HEK293 (cell line): Measurements from ENCODE around the gene DLL1.

Source experiments
- CTCF ChIA-PET: fragments of 350-600 bp; formaldehyde crosslinking; extraction: SDS; loops from one replicate; lab custom pipeline; 2021; ENCODE audit warnings: antibody characterized with exemption; lab: Yijun Ruan, JAX
- POLR2A ChIA-PET: fragments of 300-600 bp; formaldehyde crosslinking; extraction: SDS; loops from one replicate; lab custom pipeline; 2020; ENCODE audit warnings: antibody characterized with exemption, inconsistent platforms; lab: Yijun Ruan, JAX
- H3K27ac ChIP-seq: fragments of 200-500 bp; sonication (Bioruptor generic); 2 replicates; pipeline ENCODE4 v1.5.1; 2014; ENCODE audit warnings: low read depth, low read length, control low read depth, inconsistent platforms; ENCODE audit errors: extremely low read depth
- H3K36me3 ChIP-seq, 2 experiments: fragments of 200-500 bp in 1 of 2; sonication (Bioruptor generic) in 1 of 2; 1 replicate in 1 of 2; 2 replicates in 1 of 2; pipeline ENCODE4 v1.5.1; 2014 to 2017; ENCODE audit warnings: inconsistent platforms in 2 of 2, low read length in 2 of 2; ENCODE audit not compliant: control insufficient read depth in 2 of 2, insufficient read depth in 1 of 2
- H3K4me1 ChIP-seq: fragments of 200-500 bp; sonication (Bioruptor generic); 2 replicates; pipeline ENCODE4 v1.5.1; 2014; ENCODE audit warnings: mild to moderate bottlenecking, low read length, inconsistent platforms; ENCODE audit not compliant: control insufficient read depth, insufficient read depth
- H3K4me3 ChIP-seq: 2 replicates; pipeline ENCODE4 v1.5.1; 2011; ENCODE audit warnings: low read depth, mild to moderate bottlenecking, control low read depth, low read length, moderate library complexity
- H3K9me3 ChIP-seq: fragments of 200-500 bp; sonication (Bioruptor generic); 2 replicates; pipeline ENCODE4 v1.5.1; 2014; ENCODE audit warnings: low read depth, low read length, inconsistent platforms; ENCODE audit not compliant: control insufficient read depth, insufficient read depth
- CTCF ChIP-seq: fragments of 450-650 bp; formaldehyde crosslinking; IDR thresholded peaks from 2 replicates; pipeline ENCODE4 v1.5.1; 2016; ENCODE audit warnings: missing biosample characterization, missing genetic modification characterization
- SETDB1 ChIP-seq: IDR thresholded peaks from one replicate; pipeline ENCODE4 v1.6.1; 2017; ENCODE audit warnings: mild to moderate bottlenecking, low read length, moderate library complexity, mixed read lengths; ENCODE audit not compliant: insufficient read length
- SP2 ChIP-seq: fragments of 450-650 bp; formaldehyde crosslinking; IDR thresholded peaks from 2 replicates; pipeline ENCODE4 v1.5.1; 2016; ENCODE audit warnings: missing biosample characterization, missing genetic modification characterization
- SP7 ChIP-seq: fragments of 450-650 bp; formaldehyde crosslinking; IDR thresholded peaks from 2 replicates; pipeline ENCODE4 v1.5.1; 2016; ENCODE audit warnings: missing biosample characterization, missing genetic modification characterization
- WT1 ChIP-seq: fragments of 450-650 bp; formaldehyde crosslinking; IDR thresholded peaks from 2 replicates; pipeline ENCODE4 v1.5.1; 2016; ENCODE audit warnings: missing biosample characterization, missing genetic modification characterization
- ZEB2 ChIP-seq: fragments of 450-650 bp; formaldehyde crosslinking; IDR thresholded peaks from 2 replicates; pipeline ENCODE4 v1.5.1; 2016; ENCODE audit warnings: missing biosample characterization, missing genetic modification characterization
- ZFP37 ChIP-seq: fragments of 450-650 bp; formaldehyde crosslinking; IDR thresholded peaks from 2 replicates; pipeline ENCODE4 v1.5.1; 2016; ENCODE audit warnings: missing biosample characterization, missing genetic modification characterization
- ZNF140 ChIP-seq: fragments of 450-650 bp; formaldehyde crosslinking; IDR thresholded peaks from 2 replicates; pipeline ENCODE4 v1.5.1; 2016; ENCODE audit warnings: missing biosample characterization, missing genetic modification characterization
- ZNF157 ChIP-seq: fragments of 450-650 bp; formaldehyde crosslinking; IDR thresholded peaks from 2 replicates; pipeline ENCODE4 v1.5.1; 2016; ENCODE audit warnings: missing biosample characterization, missing genetic modification characterization
- ZNF16 ChIP-seq: fragments of 450-650 bp; formaldehyde crosslinking; IDR thresholded peaks from 2 replicates; pipeline ENCODE4 v1.5.1; 2016; ENCODE audit warnings: low read depth, missing biosample characterization, missing genetic modification characterization
- ZNF404 ChIP-seq: fragments of 450-650 bp; formaldehyde crosslinking; IDR thresholded peaks from 2 replicates; pipeline ENCODE4 v1.5.1; 2017; ENCODE audit warnings: missing biosample characterization, missing genetic modification characterization
- ZNF473 ChIP-seq: fragments of 450-650 bp; formaldehyde crosslinking; IDR thresholded peaks from 2 replicates; pipeline ENCODE4 v1.5.1; 2017; ENCODE audit warnings: missing biosample characterization, missing genetic modification characterization
- ZNF585B ChIP-seq: fragments of 450-650 bp; formaldehyde crosslinking; IDR thresholded peaks from 2 replicates; pipeline ENCODE4 v1.5.1; 2016; ENCODE audit warnings: missing biosample characterization, missing genetic modification characterization
- ZNF610 ChIP-seq: fragments of 450-650 bp; formaldehyde crosslinking; IDR thresholded peaks from 2 replicates; pipeline ENCODE4 v1.5.1; 2016; ENCODE audit warnings: missing biosample characterization, missing genetic modification characterization, borderline replicate concordance
- ZNF621 ChIP-seq: fragments of 450-650 bp; formaldehyde crosslinking; IDR thresholded peaks from 2 replicates; pipeline ENCODE4 v1.5.1; 2017; ENCODE audit warnings: missing biosample characterization, missing genetic modification characterization
- ZNF654 ChIP-seq: fragments of 450-650 bp; formaldehyde crosslinking; IDR thresholded peaks from 2 replicates; pipeline ENCODE4 v1.5.1; 2016; ENCODE audit warnings: low read depth, missing biosample characterization, missing genetic modification characterization
- ZNF701 ChIP-seq: fragments of 450-650 bp; formaldehyde crosslinking; IDR thresholded peaks from 2 replicates; pipeline ENCODE4 v1.5.1; 2016; ENCODE audit warnings: missing biosample characterization, missing genetic modification characterization
- ZNF768 ChIP-seq: fragments of 450-650 bp; formaldehyde crosslinking; IDR thresholded peaks from 2 replicates; pipeline ENCODE4 v1.5.1; 2018; ENCODE audit warnings: missing biosample characterization, mild to moderate bottlenecking, missing genetic modification characterization
- ZNF791 ChIP-seq: fragments of 450-650 bp; formaldehyde crosslinking; IDR thresholded peaks from 2 replicates; pipeline ENCODE4 v1.5.1; 2016; ENCODE audit warnings: missing biosample characterization, missing genetic modification characterization
- ZNF792 ChIP-seq: fragments of 450-650 bp; formaldehyde crosslinking; IDR thresholded peaks from 2 replicates; pipeline ENCODE4 v1.5.1; 2016; ENCODE audit warnings: missing biosample characterization, missing genetic modification characterization
- ZSCAN23 ChIP-seq: fragments of 450-650 bp; formaldehyde crosslinking; IDR thresholded peaks from 2 replicates; pipeline ENCODE4 v1.5.1; 2016; ENCODE audit warnings: missing biosample characterization, missing genetic modification characterization
- TF ChIP-seq, protein P1 (sequence below): fragments of 450-650 bp; formaldehyde crosslinking; IDR thresholded peaks from 2 replicates; pipeline ENCODE4 v1.5.1; 2016; ENCODE audit warnings: missing biosample characterization, missing genetic modification characterization
- TF ChIP-seq, protein P2 (sequence below): fragments of 450-650 bp; formaldehyde crosslinking; IDR thresholded peaks from 2 replicates; pipeline ENCODE4 v1.5.1; 2017; ENCODE audit warnings: missing biosample characterization, missing genetic modification characterization

The DLL1 gene

DNA sequence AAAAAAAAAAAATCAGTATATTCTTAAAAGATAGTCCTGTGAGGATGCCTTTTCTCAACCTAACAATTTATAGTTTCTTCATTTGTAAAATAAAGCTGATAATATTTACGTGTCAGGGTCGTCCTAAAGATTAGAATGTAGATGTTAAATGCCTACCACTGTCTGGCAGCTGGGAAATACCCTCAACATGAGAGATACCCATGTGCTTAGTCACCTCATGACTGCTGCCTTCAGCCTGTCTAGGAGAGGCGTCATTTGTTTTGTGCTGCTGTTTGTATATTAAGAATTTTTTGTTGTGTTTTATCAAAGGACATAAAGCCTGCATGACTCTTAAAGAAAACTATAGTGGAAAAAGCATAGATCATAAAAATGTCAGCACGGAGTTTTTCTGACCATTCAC, 25.2 kb upstream of the DLL1 start:
- POLR2A ChIA-PET = no interaction called here
- no peak for TF ChIP-seq ZNF404 (tag by site-specific recombination)
- no peak for TF ChIP-seq ZNF140 (tag by site-specific recombination)
- TF ChIP-seq ZNF791 (tag by site-specific recombination) = no peak
- no peak for TF ChIP-seq ZNF585B (tag by site-specific recombination)
- TF ChIP-seq, protein P1, sequence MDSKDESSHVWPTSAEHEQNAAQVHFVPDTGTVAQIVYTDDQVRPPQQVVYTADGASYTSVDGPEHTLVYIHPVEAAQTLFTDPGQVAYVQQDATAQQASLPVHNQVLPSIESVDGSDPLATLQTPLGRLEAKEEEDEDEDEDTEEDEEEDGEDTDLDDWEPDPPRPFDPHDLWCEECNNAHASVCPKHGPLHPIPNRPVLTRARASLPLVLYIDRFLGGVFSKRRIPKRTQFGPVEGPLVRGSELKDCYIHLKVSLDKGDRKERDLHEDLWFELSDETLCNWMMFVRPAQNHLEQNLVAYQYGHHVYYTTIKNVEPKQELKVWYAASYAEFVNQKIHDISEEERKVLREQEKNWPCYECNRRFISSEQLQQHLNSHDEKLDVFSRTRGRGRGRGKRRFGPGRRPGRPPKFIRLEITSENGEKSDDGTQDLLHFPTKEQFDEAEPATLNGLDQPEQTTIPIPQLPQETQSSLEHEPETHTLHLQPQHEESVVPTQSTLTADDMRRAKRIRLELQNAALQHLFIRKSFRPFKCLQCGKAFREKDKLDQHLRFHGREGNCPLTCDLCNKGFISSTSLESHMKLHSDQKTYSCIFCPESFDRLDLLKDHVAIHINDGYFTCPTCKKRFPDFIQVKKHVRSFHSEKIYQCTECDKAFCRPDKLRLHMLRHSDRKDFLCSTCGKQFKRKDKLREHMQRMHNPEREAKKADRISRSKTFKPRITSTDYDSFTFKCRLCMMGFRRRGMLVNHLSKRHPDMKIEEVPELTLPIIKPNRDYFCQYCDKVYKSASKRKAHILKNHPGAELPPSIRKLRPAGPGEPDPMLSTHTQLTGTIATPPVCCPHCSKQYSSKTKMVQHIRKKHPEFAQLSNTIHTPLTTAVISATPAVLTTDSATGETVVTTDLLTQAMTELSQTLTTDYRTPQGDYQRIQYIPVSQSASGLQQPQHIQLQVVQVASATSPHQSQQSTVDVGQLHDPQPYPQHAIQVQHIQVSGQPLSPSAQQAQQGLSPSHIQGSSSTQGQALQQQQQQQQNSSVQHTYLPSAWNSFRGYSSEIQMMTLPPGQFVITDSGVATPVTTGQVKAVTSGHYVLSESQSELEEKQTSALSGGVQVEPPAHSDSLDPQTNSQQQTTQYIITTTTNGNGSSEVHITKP (tag by site-specific recombination) = no peak
- TF ChIP-seq CTCF (tag by site-specific recombination) = no peak
- TF ChIP-seq ZNF768 (tag by site-specific recombination) = no peak
- peak; percentile 37 for TF ChIP-seq SETDB1
- CTCF ChIA-PET = no interaction called here

GRCh38 chr6:170314983-170315382, 24.1 kb upstream of the DLL1 start:
- H3K27ac ChIP-seq = no peak overlapping the region
- H3K36me3 ChIP-seq = peaks cover 0 to 49% of the 10 kb centered on the region in 2 experiments; a peak in 2 of 3 replicates
- TF ChIP-seq ZFP37 (tag by site-specific recombination) = no peak
- TF ChIP-seq, protein P2, sequence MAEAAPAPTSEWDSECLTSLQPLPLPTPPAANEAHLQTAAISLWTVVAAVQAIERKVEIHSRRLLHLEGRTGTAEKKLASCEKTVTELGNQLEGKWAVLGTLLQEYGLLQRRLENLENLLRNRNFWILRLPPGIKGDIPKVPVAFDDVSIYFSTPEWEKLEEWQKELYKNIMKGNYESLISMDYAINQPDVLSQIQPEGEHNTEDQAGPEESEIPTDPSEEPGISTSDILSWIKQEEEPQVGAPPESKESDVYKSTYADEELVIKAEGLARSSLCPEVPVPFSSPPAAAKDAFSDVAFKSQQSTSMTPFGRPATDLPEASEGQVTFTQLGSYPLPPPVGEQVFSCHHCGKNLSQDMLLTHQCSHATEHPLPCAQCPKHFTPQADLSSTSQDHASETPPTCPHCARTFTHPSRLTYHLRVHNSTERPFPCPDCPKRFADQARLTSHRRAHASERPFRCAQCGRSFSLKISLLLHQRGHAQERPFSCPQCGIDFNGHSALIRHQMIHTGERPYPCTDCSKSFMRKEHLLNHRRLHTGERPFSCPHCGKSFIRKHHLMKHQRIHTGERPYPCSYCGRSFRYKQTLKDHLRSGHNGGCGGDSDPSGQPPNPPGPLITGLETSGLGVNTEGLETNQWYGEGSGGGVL = no peak
- TF ChIP-seq ZNF610 = no peak
- no peak for TF ChIP-seq ZNF473
- no peak for TF ChIP-seq ZNF157 (tag by site-specific recombination)
- no peak for TF ChIP-seq SP2 (tag by site-specific recombination)
- no peak for TF ChIP-seq ZNF16 (tag by site-specific recombination)
- TF ChIP-seq ZNF701 (tag by site-specific recombination) = no peak
- TF ChIP-seq ZNF792 (tag by site-specific recombination) = no peak
- no peak for TF ChIP-seq ZNF654 (tag by site-specific recombination)
- TF ChIP-seq ZNF621 (tag by site-specific recombination) = no peak
- no peak for TF ChIP-seq ZEB2 (tag by site-specific recombination)
- no peak for TF ChIP-seq ZSCAN23
- TF ChIP-seq WT1 (tag by site-specific recombination) = no peak
- TF ChIP-seq SP7 (tag by site-specific recombination) = no peak
- TF ChIP-seq, all 188 proteins: peak for 0
- CTCF ChIA-PET = interaction anchor here (0.6 kb wide), 1 partner anchor 16 kb away, joined by 3 read pairs; no protein-coding TSS in a partner anchor
- Histone ChIP-seq H3K4me1 (no peaks in the 10 kb centered on the region), H3K9me3 (no peaks in the 10 kb centered on the region), H3K4me3 (no peak overlapping the region)
- POLR2A ChIA-PET = no interaction called here

More for the DNA sequence above, 25.2 kb upstream of the DLL1 start:
- H3K9me3 ChIP-seq = no peaks in the 10 kb centered on the region
- peaks cover 0 to 51% of the 10 kb centered on the region in 2 experiments; a peak in 2 of 3 replicates for H3K36me3 ChIP-seq
- no peaks in the 10 kb centered on the region for H3K4me1 ChIP-seq
- no peak overlapping the region for H3K27ac ChIP-seq
- no peak overlapping the region for H3K4me3 ChIP-seq
